Hippocampal formation (tissue), 2 donors: ENCODE measurements around the gene POLRMT.
"Not testable (repeated sequence)": the region's sequence is repeated elsewhere in the genome, so short reads cannot be mapped to it uniquely, and the experiment has no call there.

ENCODE experiments used
- DNase-seq, 2 donors: peaks; one replicate each; lab custom pipeline; 2025; lab: John Stamatoyannopoulos, UW

The POLRMT gene

DNA sequence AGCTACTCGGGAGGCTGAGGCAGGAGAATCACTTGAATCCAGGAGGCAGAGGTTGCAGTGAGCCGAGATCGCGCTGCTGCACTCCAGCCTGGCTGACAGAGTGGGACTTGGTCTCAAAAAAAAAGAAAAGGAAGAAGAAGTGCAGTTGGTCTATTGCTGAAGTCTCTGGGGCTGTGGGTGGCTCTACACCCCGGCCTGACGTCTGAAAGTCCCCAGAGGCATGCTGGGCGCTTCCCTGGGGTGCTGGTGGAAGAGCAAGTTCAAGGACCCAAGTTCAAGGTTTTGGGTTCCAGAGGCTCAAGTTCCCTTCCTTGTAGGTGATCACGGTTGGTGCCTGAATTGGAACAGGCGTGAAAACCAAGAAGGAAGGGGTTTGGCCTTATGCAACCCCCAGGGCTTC lies 39.8 kb downstream of the POLRMT start:
- no peak for DNase-seq

DNA sequence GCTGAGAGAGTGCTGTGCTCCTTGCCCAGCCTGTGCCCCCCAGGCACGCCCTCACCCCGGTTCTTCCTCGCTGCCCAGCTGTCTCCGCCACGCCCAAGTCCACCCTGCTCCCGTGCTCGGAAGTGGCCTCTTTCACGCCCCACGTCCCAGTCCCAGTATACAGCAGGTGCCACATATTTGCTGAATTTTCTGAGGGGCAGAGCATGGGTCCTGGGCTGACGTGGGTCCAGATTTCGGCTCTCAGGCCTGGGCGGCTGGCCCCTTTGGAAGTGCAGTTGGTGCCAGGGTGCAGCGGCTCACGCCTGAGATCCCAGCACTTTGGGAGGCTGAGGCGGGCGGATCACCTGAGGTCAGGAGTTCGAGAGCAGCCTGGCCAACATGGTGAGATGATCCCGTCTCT lies 40.3 kb downstream of the POLRMT start:
- no peak for DNase-seq

DNA sequence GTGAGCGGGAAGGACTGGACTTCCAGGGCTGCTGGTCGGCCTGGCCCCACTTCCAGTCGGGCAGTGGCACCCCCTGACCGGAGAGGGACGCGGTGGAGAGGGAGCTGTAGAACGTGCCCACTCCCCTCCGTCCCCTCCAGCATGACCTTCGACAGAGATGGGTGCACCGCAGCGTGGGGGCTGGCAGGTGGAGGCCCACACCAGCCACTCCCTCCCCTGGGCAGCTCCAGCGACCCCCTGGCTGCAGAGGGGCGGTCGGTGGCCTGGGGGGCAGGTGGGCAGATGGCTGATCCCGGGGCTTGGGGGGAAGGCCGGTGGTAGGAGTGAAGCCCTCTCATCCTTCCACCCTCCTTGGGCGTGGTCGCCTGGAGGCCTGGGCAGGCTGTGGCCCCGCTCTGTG lies 41.2 kb downstream of the POLRMT start:
- DNase-seq, result no peak

GRCh38 chr19:591099-591958 lies 42.0 kb downstream of the POLRMT start:
- peak in 1 of 2 donors; percentile 19 for DNase-seq

DNA sequence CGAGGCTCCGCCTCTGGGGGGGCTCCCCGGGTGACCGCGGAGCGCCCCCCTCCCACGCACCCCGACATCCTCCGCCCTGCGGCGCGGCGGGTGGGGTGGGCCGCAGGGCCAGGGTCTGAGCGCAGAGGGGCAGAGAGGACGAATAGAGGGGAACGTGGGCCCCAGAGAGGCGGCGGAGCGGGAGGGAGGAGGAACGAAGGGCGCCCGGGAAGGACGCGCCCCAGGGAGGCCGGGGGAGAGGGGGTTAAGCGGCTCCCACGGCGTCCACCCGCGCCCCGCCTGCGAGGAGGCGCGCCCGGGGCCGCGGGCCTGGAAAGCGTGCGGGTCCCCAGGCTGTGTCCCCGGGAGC lies 42.6 kb downstream of the POLRMT start:
- DNase-seq, result no peak

GRCh38 chr19:590396-590745 lies 43.0 kb downstream of the POLRMT start:
- no peak for DNase-seq

- no peak for DNase-seq
Measured at GRCh38 chr19:589693-590395, 43.5 kb downstream of the POLRMT start, which contains the start of gene HCN2. Gene HCN2 (plus strand): TSS chr19:589881. CDS start chr19:589946, 65 bp downstream.

GRCh38 chr19:588741-589692 lies 44.3 kb downstream of the POLRMT start:
- DNase-seq, result peak in 1 of 2 donors; percentile 43

DNA sequence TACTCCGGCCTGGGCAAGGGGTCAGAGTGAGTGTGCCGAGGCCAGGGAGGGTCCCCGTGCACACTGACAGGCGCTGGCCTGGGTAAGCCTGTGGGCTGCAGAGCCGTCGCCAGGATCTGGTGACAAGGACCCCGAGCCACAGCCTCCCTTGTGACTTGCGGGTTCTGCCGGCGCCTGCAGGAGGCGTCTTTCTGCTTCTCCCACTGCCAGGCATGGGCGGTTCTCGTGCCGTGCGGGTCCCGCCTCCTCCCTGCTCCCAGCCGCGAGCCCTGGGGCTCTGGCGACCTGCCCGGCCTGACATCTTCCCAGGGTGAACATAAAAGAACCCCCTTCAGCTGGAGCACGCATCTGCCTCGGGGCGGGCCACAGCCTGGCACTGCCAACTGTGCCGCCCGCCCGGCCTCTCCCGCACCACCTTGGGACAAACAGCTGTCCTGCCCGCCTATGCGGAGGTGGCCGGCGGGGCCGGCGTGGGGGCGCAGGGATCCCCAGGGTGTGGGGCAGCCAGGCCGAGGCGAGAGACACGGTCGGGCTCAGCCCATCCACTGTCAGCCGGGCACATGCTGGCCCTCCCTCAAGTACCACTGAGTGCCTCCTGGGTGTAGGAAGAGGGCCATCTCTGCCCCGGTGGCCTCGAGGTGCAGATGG lies 45.1 kb downstream of the POLRMT start:
- DNase-seq, result peak; percentile 80 to 90

DNA sequence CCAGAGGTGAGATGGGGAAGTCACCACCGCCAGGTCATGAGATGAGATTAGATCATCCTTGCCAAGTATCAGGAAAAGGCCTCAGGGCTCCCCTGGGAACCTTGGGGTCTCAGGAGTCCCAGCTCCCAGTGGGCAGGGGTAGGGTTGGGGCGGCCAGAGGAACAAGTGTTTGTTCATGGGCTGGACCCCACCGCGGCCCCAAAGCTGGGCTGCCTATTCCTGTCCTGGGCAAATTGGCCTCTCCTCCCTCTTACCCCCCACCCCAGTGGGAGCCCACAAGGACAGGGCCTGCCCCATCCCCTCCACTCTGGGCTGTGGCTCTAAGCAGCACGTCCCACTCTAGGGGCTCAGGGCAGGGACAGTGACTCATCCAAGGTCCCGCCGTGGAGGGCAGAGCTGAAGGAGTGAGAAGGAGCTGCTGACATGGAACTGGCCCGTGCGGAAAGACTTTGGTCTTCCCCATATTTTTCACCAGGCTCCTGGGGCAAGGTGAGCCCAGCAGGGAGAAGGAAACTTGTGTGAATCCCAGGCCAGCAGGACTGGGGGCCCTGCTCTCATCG lies 47.7 kb downstream of the POLRMT start:
- DNase-seq, result no peak

GRCh38 chr19:585146-585545 lies 48.2 kb downstream of the POLRMT start:
- DNase-seq, result not testable (repeated sequence)

DNA sequence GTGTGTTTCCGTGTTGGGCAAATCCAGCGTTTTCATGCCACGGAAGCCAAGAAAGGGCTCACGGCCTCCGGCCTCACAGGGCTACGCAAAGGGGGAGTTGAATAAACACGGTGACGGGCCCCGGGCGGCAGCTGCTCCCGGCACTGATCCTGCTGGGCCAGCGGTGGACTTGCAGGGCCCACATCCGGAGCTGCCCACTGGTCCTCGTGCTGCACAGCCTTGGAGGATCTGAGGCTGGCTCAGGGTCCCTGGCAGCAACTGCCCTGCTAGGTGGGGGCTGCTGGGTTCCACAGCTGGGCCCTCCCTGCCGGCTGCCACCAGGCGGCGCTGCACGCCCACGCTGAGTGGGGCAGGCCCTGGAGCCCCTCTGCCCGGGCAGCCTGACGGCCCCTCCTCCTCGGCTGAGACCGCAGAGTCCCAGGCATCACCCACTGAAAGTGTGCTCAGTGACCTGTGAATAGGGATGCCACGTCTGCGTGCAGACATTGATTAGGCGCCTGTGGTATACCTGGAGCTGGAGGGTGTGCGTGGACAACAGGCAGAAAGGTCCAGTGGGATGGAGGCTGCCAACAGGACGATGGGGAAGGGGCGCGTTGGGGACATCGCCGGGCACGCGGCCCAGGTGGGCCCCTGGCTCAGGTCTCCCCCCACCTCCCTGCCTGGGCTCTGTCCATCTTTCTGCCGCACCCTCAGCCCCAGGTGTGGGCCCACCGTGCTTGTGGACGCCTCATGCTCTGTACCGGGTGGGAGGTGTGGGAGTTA lies 48.9 kb downstream of the POLRMT start:
- DNase-seq, result peak in 1 of 2 donors; percentile 52

DNA sequence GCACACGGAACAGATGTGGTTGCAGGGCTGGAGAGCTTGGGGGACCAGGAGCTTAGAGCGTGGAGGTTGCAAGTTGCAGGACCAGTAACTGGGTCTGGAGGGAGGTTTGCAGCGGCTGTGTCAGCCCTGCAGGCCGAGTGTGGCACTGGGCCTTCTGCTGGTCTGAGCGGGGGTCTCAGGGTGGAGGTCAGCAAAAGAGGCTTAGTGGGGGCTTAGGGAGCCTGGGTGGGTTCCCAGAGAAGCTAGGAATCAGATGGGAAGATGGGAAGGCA lies 49.4 kb downstream of the POLRMT start:
- DNase-seq, result no peak

DNA sequence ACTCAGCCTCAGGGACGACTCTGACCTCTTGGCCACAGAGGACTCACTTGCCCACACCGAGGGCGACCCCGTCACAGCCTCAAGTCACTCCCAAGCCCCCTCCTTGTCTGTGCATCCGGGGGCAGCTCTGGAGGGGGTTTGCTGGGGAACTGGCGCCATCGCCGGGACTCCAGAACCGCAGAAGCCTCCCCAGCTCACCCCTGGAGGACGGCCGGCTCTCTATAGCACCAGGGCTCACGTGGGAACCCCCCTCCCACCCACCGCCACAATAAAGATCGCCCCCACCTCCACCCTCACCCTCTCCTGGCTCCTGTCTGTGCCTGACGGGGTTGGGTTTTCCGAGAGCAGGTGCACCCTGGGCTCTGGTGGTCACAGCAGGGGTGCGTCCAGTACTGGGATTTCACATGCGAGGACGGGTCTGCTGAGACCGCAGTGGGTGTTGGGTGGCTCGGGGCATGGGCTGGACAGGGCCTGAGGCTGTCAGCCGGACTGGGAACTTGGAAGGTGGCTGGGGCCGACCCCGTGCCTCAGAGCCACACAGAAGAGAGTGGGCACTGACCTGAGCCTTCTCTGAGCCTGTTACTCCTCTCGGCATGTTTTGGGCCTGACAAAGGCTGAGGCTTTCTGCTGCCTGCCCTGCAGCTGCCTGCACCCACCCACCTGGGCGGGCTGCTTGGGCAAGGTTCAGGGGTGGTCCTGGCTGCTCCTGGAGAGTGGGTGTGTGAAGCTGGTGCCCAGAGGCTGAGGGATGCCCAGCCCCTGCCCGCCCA lies 50.0 kb downstream of the POLRMT start:
- no peak for DNase-seq

DNA sequence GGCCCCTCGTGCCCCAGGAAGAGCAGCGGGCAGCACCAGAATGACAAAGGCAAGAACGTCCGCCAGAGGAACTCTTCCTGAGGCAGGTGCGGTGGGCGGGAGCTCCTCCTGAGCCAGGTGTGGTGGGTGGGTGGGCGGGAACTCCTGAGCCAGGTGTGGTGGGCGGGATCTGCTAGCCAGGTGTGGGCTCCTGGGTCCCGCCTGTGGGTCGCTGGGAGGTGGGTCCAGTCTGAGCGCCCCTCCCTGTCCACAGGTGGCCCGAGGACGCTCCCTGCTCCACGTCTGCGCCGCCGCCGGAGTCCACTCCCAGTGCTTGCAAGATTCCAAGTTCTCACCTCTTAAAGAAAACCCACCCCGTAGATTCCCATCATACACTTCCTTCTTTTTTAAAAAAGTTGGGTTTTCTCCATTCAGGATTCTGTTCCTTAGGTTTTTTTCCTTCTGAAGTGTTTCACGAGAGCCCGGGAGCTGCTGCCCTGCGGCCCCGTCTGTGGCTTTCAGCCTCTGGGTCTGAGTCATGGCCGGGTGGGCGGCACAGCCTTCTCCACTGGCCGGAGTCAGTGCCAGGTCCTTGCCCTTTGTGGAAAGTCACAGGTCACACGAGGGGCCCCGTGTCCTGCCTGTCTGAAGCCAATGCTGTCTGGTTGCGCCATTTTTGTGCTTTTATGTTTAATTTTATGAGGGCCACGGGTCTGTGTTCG lies 50.7 kb downstream of the POLRMT start:
- DNase-seq, result no peak

GRCh38 chr19:581399-582111 lies 51.8 kb downstream of the POLRMT start:
- no peak for DNase-seq

GRCh38 chr19:580274-580835 lies 53.0 kb downstream of the POLRMT start:
- DNase-seq, result no peak

DNA sequence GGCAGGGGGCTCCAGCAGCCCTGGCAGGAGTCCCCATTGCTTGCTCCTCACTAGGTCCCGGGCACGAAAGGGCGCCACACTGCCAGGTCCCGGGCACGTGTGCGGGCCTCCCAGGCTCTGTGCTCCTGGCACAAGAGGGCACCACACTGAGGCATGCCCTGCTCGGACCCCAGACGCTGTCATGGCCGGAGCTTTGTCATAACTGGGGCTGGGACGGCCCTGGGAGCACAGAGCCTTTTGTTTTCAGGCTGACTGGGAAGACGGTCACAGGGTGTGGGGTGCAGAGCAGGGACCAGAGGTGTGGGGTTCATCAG lies 53.5 kb downstream of the POLRMT start:
- DNase-seq, result no peak
